Osteoblast (primary cell): ENCODE data around the gene GLTP. TPM values are rescaled to one million over a fixed set of nuclear protein-coding genes. Genes with fewer than 3 reads are reported as not detected.

Experiments
- DNase-seq: peaks from one replicate; pipeline ENCODE4 v3.0.0; 2011; ENCODE audit warnings: low spot score, mixed read lengths; ENCODE audit not compliant: insufficient read length; ENCODE audit errors: missing footprints
- H2AFZ ChIP-seq: 2 replicates; pipeline ENCODE4 v1.6.0; 2011; ENCODE audit warnings: mild to moderate bottlenecking, low read length
- H3K27ac ChIP-seq: 2 replicates; pipeline ENCODE4 v1.5.1; 2011; ENCODE audit warnings: mild to moderate bottlenecking, low read depth, low read length, moderate library complexity
- H3K27me3 ChIP-seq: 2 replicates; pipeline ENCODE4 v1.6.0; 2012; ENCODE audit warnings: mild to moderate bottlenecking, control low read depth, inconsistent platforms, low read length, moderate library complexity; ENCODE audit not compliant: insufficient read depth
- H3K36me3 ChIP-seq: 2 replicates; pipeline ENCODE4 v1.5.1; 2011; ENCODE audit warnings: mild to moderate bottlenecking, low read length, control low read depth, moderate library complexity; ENCODE audit not compliant: insufficient read depth
- H3K4me1 ChIP-seq: 2 replicates; pipeline ENCODE4 v1.5.1; 2011; ENCODE audit warnings: mild to moderate bottlenecking, low read length, control low read depth, moderate library complexity; ENCODE audit not compliant: insufficient read depth
- H3K4me2 ChIP-seq: 2 replicates; pipeline ENCODE4 v1.6.0; 2011; ENCODE audit warnings: mild to moderate bottlenecking, low read length; ENCODE audit not compliant: insufficient read depth
- H3K4me3 ChIP-seq: fragments of 200-600 bp; sonication (generic); 3 replicates; pipeline ENCODE4 v1.5.1; 2012; ENCODE audit warnings: mild to moderate bottlenecking, low read length, inconsistent platforms; ENCODE audit not compliant: insufficient read depth
- H3K79me2 ChIP-seq: 2 replicates; pipeline ENCODE4 v1.6.0; 2012; ENCODE audit warnings: mild to moderate bottlenecking, low read length, control low read depth, inconsistent platforms; ENCODE audit not compliant: insufficient read depth
- H3K9me3 ChIP-seq: 2 replicates; pipeline ENCODE4 v1.5.1; 2011; ENCODE audit warnings: low read depth, low read length, control low read depth
- H4K20me1 ChIP-seq: 2 replicates; pipeline ENCODE4 v1.6.0; 2012; ENCODE audit warnings: mild to moderate bottlenecking, low read length, control low read depth; ENCODE audit not compliant: insufficient read depth
- CTCF ChIP-seq: IDR thresholded peaks from 2 replicates; pipeline ENCODE4 v1.5.1; 2011; ENCODE audit warnings: mild to moderate bottlenecking, low read depth, low read length, moderate library complexity; ENCODE audit errors: extremely low read depth
- total RNA-seq: library from RNA; depleted of rRNA; stranded (reverse); fragments of >200 nt; gene quantifications from 2 replicates; pipeline ENCODE4 v1.2.3, GENCODE V29; 2012

GLTP gene
- total RNA-seq, 1 donor, result 50.3 TPM

- H3K79me2 ChIP-seq, result peaks cover 83% of the 10 kb centered on the region
- no peaks in the 10 kb centered on the region for H3K9me3 ChIP-seq
- no peaks in the 10 kb centered on the region for H3K27me3 ChIP-seq
- H3K4me1 ChIP-seq, result peaks cover 36% of the 10 kb centered on the region
- DNase-seq, result no peak
- no peak overlapping the region for H3K4me3 ChIP-seq
- peaks cover 38% of the 10 kb centered on the region for H4K20me1 ChIP-seq
- no peaks in the 10 kb centered on the region for H3K36me3 ChIP-seq
- H3K4me2 ChIP-seq, result no peak overlapping the region
- no peak overlapping the region for H2AFZ ChIP-seq
- TF ChIP-seq CTCF, result no peak
- no peak overlapping the region for H3K27ac ChIP-seq
Measured at GRCh38 chr12:109876406-109876805, 3.9 kb downstream of the GLTP start.

GRCh38 chr12:109875572-109876131, 4.7 kb downstream of the GLTP start:
- H4K20me1 ChIP-seq, result peaks cover 38% of the 10 kb centered on the region

GRCh38 chr12:109873653-109874052, 6.7 kb downstream of the GLTP start:
- H3K36me3 ChIP-seq, result no peaks in the 10 kb centered on the region
- peaks cover 32% of the 10 kb centered on the region for H4K20me1 ChIP-seq
- H3K9me3 ChIP-seq, result no peaks in the 10 kb centered on the region
- H3K79me2 ChIP-seq, result peaks cover 84% of the 10 kb centered on the region
- no peak for TF ChIP-seq CTCF
- peaks cover 37% of the 10 kb centered on the region for H3K4me1 ChIP-seq
- no peak overlapping the region for H3K4me2 ChIP-seq
- no peak overlapping the region for H2AFZ ChIP-seq
- H3K27me3 ChIP-seq, result no peaks in the 10 kb centered on the region
- H3K4me3 ChIP-seq, result no peak overlapping the region
- no peak for DNase-seq
- H3K27ac ChIP-seq, result peak overlapping the region; percentile 22

More at GRCh38 chr12:109875572-109876131, 4.7 kb downstream of the GLTP start:
- TF ChIP-seq CTCF, result no peak
- DNase-seq, result no peak
- H3K27me3 ChIP-seq, result no peaks in the 10 kb centered on the region
- peaks cover 37% of the 10 kb centered on the region for H3K4me1 ChIP-seq
- H3K9me3 ChIP-seq, result no peaks in the 10 kb centered on the region
- H3K79me2 ChIP-seq, result peaks cover 86% of the 10 kb centered on the region
- H3K4me2 ChIP-seq, result no peak overlapping the region
- no peaks in the 10 kb centered on the region for H3K36me3 ChIP-seq
- H2AFZ ChIP-seq, result no peak overlapping the region
- H3K27ac ChIP-seq, result no peak overlapping the region
- no peak overlapping the region for H3K4me3 ChIP-seq

- peak; percentile 69 for DNase-seq
- Histone ChIP-seq H3K36me3 (no peaks in the 10 kb centered on the region), H2AFZ (no peak overlapping the region), H4K20me1 (peaks cover 19% of the 10 kb centered on the region), H3K79me2 (peaks cover 78% of the 10 kb centered on the region), H3K27ac (peak overlapping the region; percentile 76), H3K4me2 (peak overlapping the region; percentile 19), H3K9me3 (no peaks in the 10 kb centered on the region), H3K4me1 (peaks cover 31% of the 10 kb centered on the region), H3K4me3 (no peak overlapping the region), H3K27me3 (no peaks in the 10 kb centered on the region)
- no peak for TF ChIP-seq CTCF
Measured at GRCh38 chr12:109871668-109872314, 8.6 kb downstream of the GLTP start.
